HFFc6 (cell line): Measurements from ENCODE around the gene HOXB1. TPM values are rescaled to one million over a fixed set of nuclear protein-coding genes. Genes with fewer than 3 reads are reported as not detected.
"Not testable (repeated sequence)": the region's sequence is repeated elsewhere in the genome, so short reads cannot be mapped to it uniquely, and the experiment has no call there.

Experiments used
- DNase-seq: peaks from one replicate; pipeline ENCODE4 v3.0.0-alpha.2; 2018
- H3K27ac Mint-ChIP-seq: 2 replicates; pipeline ENCODE4 v1.8.0; 2020; ENCODE audit warnings: mild to moderate bottlenecking, mixed read lengths
- H3K27me3 Mint-ChIP-seq: 2 replicates; pipeline ENCODE4 v1.8.0; 2021; ENCODE audit warnings: mild to moderate bottlenecking, moderate library complexity, mixed read lengths; ENCODE audit not compliant: insufficient read depth
- H3K36me3 Mint-ChIP-seq: 2 replicates; pipeline ENCODE4 v1.8.0; 2021; ENCODE audit warnings: low read depth, mixed read lengths
- H3K4me1 Mint-ChIP-seq: 2 replicates; pipeline ENCODE4 v1.8.0; 2020; ENCODE audit warnings: low read depth, mixed read lengths
- H3K4me3 Mint-ChIP-seq: 2 replicates; pipeline ENCODE4 v1.8.0; 2020; ENCODE audit warnings: mild to moderate bottlenecking, moderate library complexity, mixed read lengths
- H3K9me3 Mint-ChIP-seq: 2 replicates; pipeline ENCODE4 v1.8.0; 2020; ENCODE audit warnings: mild to moderate bottlenecking, mixed read lengths
- CTCF ChIP-seq: fragments of 200-600 bp; sonication (generic); IDR thresholded peaks from 2 replicates; pipeline ENCODE4 v1.5.0; 2021; ENCODE audit warnings: antibody characterized with exemption, mild to moderate bottlenecking
- total RNA-seq, 6 experiments: library from RNA; stranded (reverse); fragmentation: NEBNext Ultra II Directional; extraction: Animal tissue kit (Norgen Biotek cat#: 25700); gene quantifications; 2 replicates in 1 of 6; 3 replicates in 5 of 6; pipeline ENCODE4 v1.2.3, GENCODE V29; 2021

Gene HOXB1
- total RNA-seq, 6 experiments from 2014 or later, result not detected

GRCh38 chr17:48483004-48483403 lies 47.8 kb downstream of the HOXB1 start:
- Mint-ChIP-seq H3K9me3 (no peaks in the 10 kb centered on the region), H3K4me3 (peak overlapping the region; percentile 67), H3K27me3 (no peaks in the 10 kb centered on the region; the same call in 1 of the 2 replicates), H3K27ac (peak overlapping the region; percentile 95), H3K4me1 (peaks cover 55% of the 10 kb centered on the region), H3K36me3 (no peaks in the 10 kb centered on the region)
- TF ChIP-seq CTCF, result no peak
- DNase-seq, result peak; percentile 7

GRCh38 chr17:48482301-48482700 lies 48.5 kb downstream of the HOXB1 start:
- DNase-seq, result peak; percentile 34
- H3K36me3 Mint-ChIP-seq, H3K27me3 Mint-ChIP-seq, H3K9me3 Mint-ChIP-seq: not testable (repeated sequence)
- peak overlapping the region; percentile 95 for H3K27ac Mint-ChIP-seq
- H3K4me1 Mint-ChIP-seq, result peaks cover 52% of the 10 kb centered on the region
- H3K4me3 Mint-ChIP-seq, result peak overlapping the region; percentile 67

- Mint-ChIP-seq H3K4me1 (peaks cover 29% of the 10 kb centered on the region), H3K9me3 (no peaks in the 10 kb centered on the region), H3K4me3 (no peak overlapping the region), H3K27ac (no peak overlapping the region), H3K36me3 (no peaks in the 10 kb centered on the region), H3K27me3 (peaks cover 2% of the 10 kb centered on the region)
- TF ChIP-seq CTCF, result no peak
- no peak for DNase-seq
These were observed 51.8 kb downstream of the HOXB1 start for GRCh38 chr17:48479014-48479402.

Other genes with a start within 250 kb of the HOXB1 start
- not detected for gene SKAP1, start 100.8 kb downstream of the HOXB1 start, total RNA-seq
- gene HOXB2, start 14.1 kb upstream of the HOXB1 start, total RNA-seq, result not detected
- not detected for gene HOXB4, start 47.3 kb upstream of the HOXB1 start, total RNA-seq
- not detected for gene HOXB3, start 59.2 kb upstream of the HOXB1 start, total RNA-seq
- gene HOXB5, start 62.8 kb upstream of the HOXB1 start, total RNA-seq, result not detected
- gene HOXB6, start 74.0 kb upstream of the HOXB1 start, total RNA-seq, result not detected
- gene HOXB7, start 80.0 kb upstream of the HOXB1 start, total RNA-seq, result not detected
- gene HOXB8, start 84.3 kb upstream of the HOXB1 start, total RNA-seq, result not detected
- not detected for gene HOXB9, start 95.3 kb upstream of the HOXB1 start, total RNA-seq
- not detected for gene PRAC1, start 191.5 kb upstream of the HOXB1 start, total RNA-seq
- gene PRAC2, start 192.2 kb upstream of the HOXB1 start, total RNA-seq, result not detected
- not detected for gene HOXB13, start 197.7 kb upstream of the HOXB1 start, total RNA-seq